H1 (cell line): Measurements from ENCODE around the gene SKAP1. TPM values are rescaled to one million over a fixed set of nuclear protein-coding genes. Genes with fewer than 3 reads are reported as not detected.

Experiments
- CTCF ChIA-PET: fragments of 300-600 bp; sonication (Branson Sonifier 250); formaldehyde crosslinking; loops from one replicate; lab custom pipeline; 2021; ENCODE audit not compliant: partially characterized antibody; lab: Charles Lee
- POLR2A ChIA-PET: fragments of 300-600 bp; sonication (Branson Sonifier 250); formaldehyde crosslinking; loops from one replicate; lab custom pipeline; 2021; ENCODE audit warnings: inconsistent platforms; ENCODE audit not compliant: partially characterized antibody; lab: Charles Lee
- DNase-seq, 2 experiments: peaks; one replicate each; pipeline versions ENCODE4 v3.0.0 to v3.0.0-alpha.2; 2010 to 2022; ENCODE audit warnings: low spot score in 2 of 2, low read depth in 1 of 2, mixed read lengths in 1 of 2
- FAIRE-seq: peaks from 2 replicates; lab custom pipeline; 2011; peaks lifted over from hg19 to GRCh38; lab: Jason Lieb, UNC
- H2AFZ ChIP-seq: 2 replicates; pipeline ENCODE4 v1.8.1; 2012; ENCODE audit warnings: low read length, inconsistent platforms
- H2AK5ac ChIP-seq: 2 replicates; pipeline ENCODE4 v1.6.1; 2013; ENCODE audit warnings: low read depth, low read length
- H2BK120ac ChIP-seq: replicated peaks from 2 replicates; pipeline ENCODE3; 2013; ENCODE audit warnings: low read depth, low read length, inconsistent platforms
- H2BK12ac ChIP-seq: 2 replicates; pipeline ENCODE4 v1.6.1; 2013; ENCODE audit warnings: low read depth, low read length
- H2BK15ac ChIP-seq: 2 replicates; pipeline ENCODE4 v1.6.1; 2013; ENCODE audit warnings: low read length
- H2BK20ac ChIP-seq: 2 replicates; pipeline ENCODE4 v1.6.1; 2013; ENCODE audit warnings: low read length
- H2BK5ac ChIP-seq: 2 replicates; pipeline ENCODE4 v1.6.1; 2013; ENCODE audit warnings: low read depth, low read length
- H3K14ac ChIP-seq: 2 replicates; pipeline ENCODE4 v1.6.1; 2013; ENCODE audit warnings: inconsistent platforms; ENCODE audit not compliant: insufficient read length
- H3K18ac ChIP-seq: 2 replicates; pipeline ENCODE4 v1.6.1; 2013; ENCODE audit warnings: low read length; ENCODE audit errors: extremely low read depth
- H3K23ac ChIP-seq: 2 replicates; pipeline ENCODE4 v1.6.1; 2013; ENCODE audit warnings: inconsistent platforms; ENCODE audit not compliant: insufficient read length
- H3K23me2 ChIP-seq: 2 replicates; pipeline ENCODE4 v1.6.1; 2013; ENCODE audit warnings: low read depth, low read length
- H3K27ac ChIP-seq: 2 replicates; pipeline ENCODE4 v1.6.1; 2011; ENCODE audit warnings: low read depth, low read length, inconsistent platforms
- H3K27me3 ChIP-seq, 4 experiments: replicated peaks in 1 of 4; 1 replicate in 1 of 4; 2 replicates in 3 of 4; pipeline versions ENCODE4 v1.6.1 to v1.8.1; 2011 to 2013; ENCODE audit warnings: low read length in 3 of 4, mild to moderate bottlenecking in 3 of 4, inconsistent platforms in 2 of 4, mixed read lengths in 2 of 4, moderate library complexity in 1 of 4; ENCODE audit not compliant: control insufficient read depth in 3 of 4, insufficient read depth in 3 of 4; ENCODE audit errors: extremely low read depth in 1 of 4
- H3K36me3 ChIP-seq, 4 experiments: 2 replicates each; pipeline versions ENCODE4 v1.6.1 to v1.8.1; 2011 to 2013; ENCODE audit warnings: mild to moderate bottlenecking in 4 of 4, low read length in 3 of 4, moderate library complexity in 2 of 4, control low read depth in 1 of 4, inconsistent platforms in 1 of 4; ENCODE audit not compliant: insufficient read depth in 4 of 4, control insufficient read depth in 2 of 4
- H3K4ac ChIP-seq: replicated peaks from 2 replicates; pipeline ENCODE3; 2013; ENCODE audit warnings: low read length, low read depth, mixed read lengths, inconsistent platforms; ENCODE audit not compliant: insufficient read length
- H3K4me1 ChIP-seq, 4 experiments: replicated peaks in 1 of 4; 1 replicate in 1 of 4; 2 replicates in 3 of 4; pipeline versions ENCODE4 v1.6.1 to v1.8.1; 2011 to 2013; ENCODE audit warnings: low read length in 3 of 4, inconsistent platforms in 2 of 4, mixed read lengths in 1 of 4; ENCODE audit not compliant: insufficient read depth in 4 of 4, control insufficient read depth in 3 of 4
- H3K4me2 ChIP-seq, 2 experiments: 2 replicates each; pipeline versions ENCODE4 v1.6.1 to v1.8.1; 2011 to 2013; ENCODE audit warnings: low read depth in 2 of 2, low read length in 2 of 2, control low read depth in 1 of 2, inconsistent platforms in 1 of 2, mild to moderate bottlenecking in 1 of 2; ENCODE audit not compliant: insufficient read depth in 1 of 2
- H3K4me3 ChIP-seq, 4 experiments: fragments of 200-600, 300-600 bp in 1 of 4; sonication (generic), shearing (Covaris generic), sonication (Bioruptor Twin) in 1 of 4; 2 replicates each; pipeline versions ENCODE4 v1.5.1 to v1.8.1; 2011 to 2016; ENCODE audit warnings: low read length in 4 of 4, low read depth in 3 of 4, control low read depth in 2 of 4, inconsistent platforms in 2 of 4, mild to moderate bottlenecking in 2 of 4, mixed read lengths in 1 of 4, moderate library complexity in 1 of 4; ENCODE audit not compliant: insufficient read depth in 2 of 4; ENCODE audit errors: extremely low read depth in 1 of 4
- H3K56ac ChIP-seq: replicated peaks from 2 replicates; pipeline ENCODE3; 2013; ENCODE audit warnings: low read depth, mild to moderate bottlenecking, mixed read lengths, low read length, inconsistent platforms; ENCODE audit not compliant: insufficient read length
- H3K79me1 ChIP-seq: 2 replicates; pipeline ENCODE4 v1.6.1; 2013; ENCODE audit warnings: low read depth, low read length, control low read depth
- H3K79me2 ChIP-seq, 2 experiments: 2 replicates each; pipeline versions ENCODE4 v1.6.1 to v1.8.1; 2012 to 2013; ENCODE audit warnings: low read length in 2 of 2, mild to moderate bottlenecking in 2 of 2, inconsistent platforms in 1 of 2; ENCODE audit not compliant: insufficient read depth in 2 of 2, control insufficient read depth in 1 of 2
- H3K9ac ChIP-seq, 4 experiments: replicated peaks in 1 of 4; 1 replicate in 1 of 4; 2 replicates in 3 of 4; pipeline versions ENCODE4 v1.6.1 to v1.8.1; 2011 to 2013; ENCODE audit warnings: low read depth in 3 of 4, low read length in 3 of 4, control low read depth in 2 of 4, mild to moderate bottlenecking in 2 of 4, moderate library complexity in 2 of 4, inconsistent platforms in 1 of 4; ENCODE audit errors: extremely low read depth in 1 of 4
- H3K9me3 ChIP-seq, 2 experiments: 2 replicates each; pipeline versions ENCODE4 v1.6.1 to v1.8.1; 2012 to 2013; ENCODE audit warnings: mild to moderate bottlenecking in 2 of 2, moderate library complexity in 2 of 2, control low read depth in 1 of 2, inconsistent platforms in 1 of 2, low read depth in 1 of 2, low read length in 1 of 2, mixed read lengths in 1 of 2; ENCODE audit not compliant: insufficient read depth in 2 of 2
- H4K20me1 ChIP-seq, 2 experiments: replicated peaks in 1 of 2; 2 replicates each; pipeline versions ENCODE3 to v1.8.1; 2011 to 2013; ENCODE audit warnings: inconsistent platforms in 2 of 2, low read length in 2 of 2, mild to moderate bottlenecking in 1 of 2; ENCODE audit not compliant: insufficient read depth in 2 of 2, control insufficient read depth in 1 of 2
- H4K5ac ChIP-seq: 2 replicates; pipeline ENCODE4 v1.6.1; 2013; ENCODE audit warnings: low read length, low read depth, mixed read lengths, inconsistent platforms; ENCODE audit not compliant: insufficient read length
- H4K8ac ChIP-seq: 2 replicates; pipeline ENCODE4 v1.8.0; 2013; ENCODE audit warnings: mild to moderate bottlenecking, moderate library complexity, low read length, inconsistent platforms; ENCODE audit not compliant: insufficient read depth; ENCODE audit errors: extremely low read depth
- H4K91ac ChIP-seq: replicated peaks from 2 replicates; pipeline ENCODE3; 2013; ENCODE audit warnings: low read length, mixed read lengths, inconsistent platforms; ENCODE audit not compliant: insufficient read length
- ASH2L ChIP-seq: fragments of 200-600, 300-600 bp; sonication (generic); IDR thresholded peaks from one replicate; pipeline ENCODE4 v1.7.1; 2017; ENCODE audit warnings: low read length
- CBX8 ChIP-seq: fragments of 300-800, 300-1000 bp; sonication (generic); IDR thresholded peaks from 2 replicates; pipeline ENCODE4 v1.7.1; 2016; ENCODE audit warnings: low read depth, low read length, borderline replicate concordance
- EZH2 ChIP-seq: fragments of 200-600 bp; sonication (generic); IDR thresholded peaks from 2 replicates; pipeline ENCODE4 v1.7.1; 2012; ENCODE audit warnings: low read depth, mild to moderate bottlenecking, moderate library complexity, low read length, inconsistent platforms; ENCODE audit not compliant: severe bottlenecking
- KDM5A ChIP-seq: fragments of 200-600 bp; IDR thresholded peaks from 2 replicates; pipeline ENCODE4 v1.7.1; 2012; ENCODE audit warnings: mild to moderate bottlenecking, low read length, inconsistent platforms, mixed read lengths
- PHF8 ChIP-seq: fragments of 200-600 bp; sonication (generic); conservative IDR thresholded peaks from 2 replicates; pipeline ENCODE4 v1.7.1; 2012; ENCODE audit warnings: low read depth, mild to moderate bottlenecking, inconsistent platforms, low read length, moderate library complexity
- POLR2A ChIP-seq, 2 experiments: IDR thresholded peaks; 1 replicate in 1 of 2; 2 replicates in 1 of 2; pipeline ENCODE4 v1.6.1; 2011; ENCODE audit warnings: low read depth in 2 of 2, low read length in 2 of 2, mild to moderate bottlenecking in 2 of 2; ENCODE audit errors: control extremely low read depth in 1 of 2
- RFX5 ChIP-seq: IDR thresholded peaks from 2 replicates; pipeline ENCODE4 v1.6.1; 2011; ENCODE audit warnings: low read depth, low read length, improper control_type of control experiment, borderline replicate concordance
- SP4 ChIP-seq: IDR thresholded peaks from 2 replicates; pipeline ENCODE4 v1.6.1; 2012; ENCODE audit warnings: low read length, inconsistent platforms
- SRF ChIP-seq: IDR thresholded peaks from 2 replicates; pipeline ENCODE4 v1.6.1; 2011; ENCODE audit warnings: mild to moderate bottlenecking, low read depth, low read length, moderate library complexity
- TAF1 ChIP-seq: IDR thresholded peaks from 2 replicates; pipeline ENCODE4 v1.6.1; 2011; ENCODE audit warnings: mild to moderate bottlenecking, low read depth, low read length
- YY1 ChIP-seq: IDR thresholded peaks from 2 replicates; pipeline ENCODE4 v1.6.1; 2011; ENCODE audit warnings: low read depth, mild to moderate bottlenecking, low read length
- WGBS, 2 experiments: shearing (Covaris generic) in 1 of 2; methylation state at CpG; one replicate each; pipeline versions ENCODE4 v1.1.6 to v1.1.7; 2013 to 2015; ENCODE audit warnings: low lambda C conversion rate in 2 of 2, mixed read lengths in 2 of 2, inconsistent platforms in 1 of 2, low coverage in 1 of 2, missing lambda C conversion rate in 1 of 2; ENCODE audit not compliant: insufficient replicate concordance in 2 of 2, insufficient coverage in 1 of 2, insufficient read length in 1 of 2; ENCODE audit errors: extremely low coverage in 1 of 2, missing lambda C conversion rate in 1 of 2; 5-methylcytosine and 5-hydroxymethylcytosine counted together
- polyA plus RNA-seq, 7 experiments: library from polyadenylated mRNA; depleted of rRNA in 3 of 7; stranded (reverse) in 5 of 7; unstranded in 2 of 7; fragments of >200 nt in 5 of 7; fragments of 200-250 nt in 2 of 7; gene quantifications; 1 replicate in 5 of 7; 2 replicates in 1 of 7; 4 replicates in 1 of 7; pipeline versions ENCODE4 v1.2.1 to v1.2.3, GENCODE V29; 2011 to 2013; ENCODE audit warnings: missing spikeins in 2 of 7, mixed read lengths in 2 of 7
- total RNA-seq: library from RNA; stranded (reverse); fragmentation: NEBNext Ultra II Directional; extraction: Animal tissue kit (Norgen Biotek cat#: 25700); gene quantifications from 2 replicates; pipeline ENCODE4 v1.2.1, GENCODE V29; 2021
- TF ChIP-seq, protein P1 (sequence below): IDR thresholded peaks from 2 replicates; pipeline ENCODE4 v1.6.1; 2011; ENCODE audit warnings: low read length, improper control_type of control experiment
- TF ChIP-seq, protein P2 (sequence below): IDR thresholded peaks from 2 replicates; pipeline ENCODE4 v1.6.1; 2012; ENCODE audit warnings: inconsistent platforms

SKAP1 gene
- total and polyA plus RNA-seq, 2 of the 8 experiments (the other 6 are each of a cell fraction or from before 2014, with no cell fraction given) = not detected

DNA sequence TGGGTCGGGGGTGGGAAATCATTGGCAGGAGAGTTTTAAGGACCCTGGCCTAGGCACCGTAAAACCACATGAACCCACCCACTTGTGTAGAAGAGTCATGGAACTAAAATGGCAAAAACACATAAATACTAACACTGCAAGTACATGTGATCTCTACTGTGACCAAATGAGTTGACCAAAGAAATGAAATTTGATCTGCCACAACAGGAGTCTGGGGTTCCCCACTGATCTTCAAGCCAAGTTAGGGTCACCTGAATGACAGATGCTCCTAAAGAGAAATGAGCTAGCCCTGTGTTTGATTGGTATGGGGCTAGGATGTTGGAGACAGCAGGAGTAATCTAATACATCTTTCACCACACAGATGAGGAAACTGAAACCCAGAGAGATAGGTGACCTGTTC is 21.5 kb upstream of the SKAP1 start:
- Histone ChIP-seq H3K4me1 (peaks cover 0 to 8% (median 3%) of the 10 kb centered on the region in 4 experiments; a peak in 4 of 7 replicates), H3K79me1 (no peaks in the 10 kb centered on the region), H3K9me3 (peaks cover 0 to 4% of the 10 kb centered on the region in 2 experiments; a peak in 1 of 4 replicates), H4K20me1 (no peaks in the 10 kb centered on the region), H2AFZ (no peak overlapping the region), H3K23ac (no peak overlapping the region), H3K18ac (no peak overlapping the region), H3K4me2 (no peak overlapping the region), H4K5ac (no peak overlapping the region), H3K9ac (no peak overlapping the region), H2AK5ac (no peak overlapping the region), H3K79me2 (no peaks in the 10 kb centered on the region), H3K27me3 (peaks cover 3 to 5% (median 4%) of the 10 kb centered on the region in 4 experiments; a peak in 6 of 7 replicates), H4K91ac (no peak overlapping the region), H3K56ac (no peak overlapping the region), H3K4ac (no peak overlapping the region), H3K4me3 (no peak overlapping the region), H2BK5ac (no peak overlapping the region), H3K14ac (no peak overlapping the region), H2BK15ac (no peak overlapping the region), H2BK12ac (no peak overlapping the region), H2BK20ac (no peak overlapping the region), H4K8ac (no peak overlapping the region), H2BK120ac (no peak overlapping the region), H3K27ac (no peak overlapping the region), H3K36me3 (no peaks in the 10 kb centered on the region), H3K23me2 (no peaks in the 10 kb centered on the region)
- ChIA-PET POLR2A (interaction anchor here (1.1 kb wide), 1 partner anchor 11 kb away, joined by 5 read pairs; no protein-coding TSS in a partner anchor), CTCF (interaction anchor here (0.7 to 1.2 kb wide), 5 partner anchors 42 to 185 kb away, joined by 3 to 4 read pairs (median 3); partner anchors contain the start of gene HOXB5)
- WGBS, 2 experiments = 85% methylated on average over 2 of the region's 2 CpGs; no CpG with 5 or more reads in 1 of the 2 experiments
- FAIRE-seq (no peak), DNase-seq (no peak)
- TF ChIP-seq PHF8 (no peak), CBX8 (no peak), KDM5A (no peak), POLR2A (IDR thresholded peaks at IDR 0.05; ENCODE audit: control extremely low read depth in 1 of 2, low read depth in 2 of 2, low read length in 2 of 2) (no peak), YY1 (no peak), SP4 (no peak), SRF (no peak), RFX5 (no peak), ASH2L (no peak), TAF1 (no peak), EZH2 (no peak)
- TF ChIP-seq, protein P1, sequence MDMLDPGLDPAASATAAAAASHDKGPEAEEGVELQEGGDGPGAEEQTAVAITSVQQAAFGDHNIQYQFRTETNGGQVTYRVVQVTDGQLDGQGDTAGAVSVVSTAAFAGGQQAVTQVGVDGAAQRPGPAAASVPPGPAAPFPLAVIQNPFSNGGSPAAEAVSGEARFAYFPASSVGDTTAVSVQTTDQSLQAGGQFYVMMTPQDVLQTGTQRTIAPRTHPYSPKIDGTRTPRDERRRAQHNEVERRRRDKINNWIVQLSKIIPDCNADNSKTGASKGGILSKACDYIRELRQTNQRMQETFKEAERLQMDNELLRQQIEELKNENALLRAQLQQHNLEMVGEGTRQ = no peak
- TF ChIP-seq, protein P2, sequence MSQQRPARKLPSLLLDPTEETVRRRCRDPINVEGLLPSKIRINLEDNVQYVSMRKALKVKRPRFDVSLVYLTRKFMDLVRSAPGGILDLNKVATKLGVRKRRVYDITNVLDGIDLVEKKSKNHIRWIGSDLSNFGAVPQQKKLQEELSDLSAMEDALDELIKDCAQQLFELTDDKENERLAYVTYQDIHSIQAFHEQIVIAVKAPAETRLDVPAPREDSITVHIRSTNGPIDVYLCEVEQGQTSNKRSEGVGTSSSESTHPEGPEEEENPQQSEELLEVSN = no peak
